AG20443 (cell line): ENCODE data around the gene LRRTM1.
A peak's percentile ranks its signal among the peaks of the same experiment; 100 is the strongest.

Experiments used
- DNase-seq: peaks from one replicate; pipeline ENCODE4 v3.0.0; 2012; ENCODE audit warnings: low spot score, mixed read lengths

Gene LRRTM1, protein sequence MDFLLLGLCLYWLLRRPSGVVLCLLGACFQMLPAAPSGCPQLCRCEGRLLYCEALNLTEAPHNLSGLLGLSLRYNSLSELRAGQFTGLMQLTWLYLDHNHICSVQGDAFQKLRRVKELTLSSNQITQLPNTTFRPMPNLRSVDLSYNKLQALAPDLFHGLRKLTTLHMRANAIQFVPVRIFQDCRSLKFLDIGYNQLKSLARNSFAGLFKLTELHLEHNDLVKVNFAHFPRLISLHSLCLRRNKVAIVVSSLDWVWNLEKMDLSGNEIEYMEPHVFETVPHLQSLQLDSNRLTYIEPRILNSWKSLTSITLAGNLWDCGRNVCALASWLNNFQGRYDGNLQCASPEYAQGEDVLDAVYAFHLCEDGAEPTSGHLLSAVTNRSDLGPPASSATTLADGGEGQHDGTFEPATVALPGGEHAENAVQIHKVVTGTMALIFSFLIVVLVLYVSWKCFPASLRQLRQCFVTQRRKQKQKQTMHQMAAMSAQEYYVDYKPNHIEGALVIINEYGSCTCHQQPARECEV

DNA sequence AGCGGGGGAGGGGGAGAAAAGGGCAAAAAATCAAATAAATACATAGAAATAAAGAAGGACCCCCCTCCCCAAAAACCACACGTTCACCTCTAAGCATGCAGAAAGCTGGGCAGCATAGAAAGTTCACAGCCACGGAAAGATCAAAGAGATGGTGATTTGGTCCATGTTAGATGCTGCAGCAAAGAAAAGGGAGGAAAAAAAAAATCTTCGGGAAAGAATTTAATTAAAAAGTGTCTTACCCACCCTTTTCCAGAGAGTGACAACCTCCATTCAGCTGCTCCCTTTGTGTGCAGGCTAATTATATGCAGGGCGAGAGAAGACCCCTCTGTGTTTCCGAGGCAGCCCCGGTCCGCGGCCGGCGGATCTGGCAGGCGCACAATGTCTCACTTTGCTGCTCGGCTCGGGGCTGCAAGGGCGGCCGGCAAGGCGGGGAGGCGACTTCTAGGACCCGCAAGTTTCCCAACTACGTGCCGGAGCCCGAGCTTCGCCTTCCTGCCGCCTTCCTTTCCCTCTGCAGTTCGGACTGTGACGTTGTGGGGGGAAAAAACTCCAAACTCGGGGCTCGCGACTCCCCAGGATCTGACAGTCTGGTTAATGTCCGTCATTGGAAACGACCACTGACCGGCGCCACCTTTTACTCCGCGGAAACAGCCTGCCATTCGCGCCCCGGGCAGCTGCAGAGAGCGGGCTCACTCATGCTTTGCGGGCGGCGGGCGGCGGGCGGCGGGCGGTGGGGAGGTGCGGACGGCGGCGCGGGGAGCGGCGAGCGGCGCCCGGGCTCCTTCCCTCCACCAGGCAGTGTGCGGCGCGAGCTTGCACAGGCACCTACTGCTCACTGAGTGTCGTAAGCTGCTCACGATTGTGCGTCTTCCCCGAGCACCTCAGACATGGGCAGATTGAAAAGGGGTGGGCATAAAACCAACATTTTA is at the start of gene LRRTM1:
TSS of gene LRRTM1 (minus strand) at position 844 of the 929 bp plus-strand sequence. CDS start 933 bp downstream, outside the sequence.
- peak; percentile 18 for DNase-seq

DNA sequence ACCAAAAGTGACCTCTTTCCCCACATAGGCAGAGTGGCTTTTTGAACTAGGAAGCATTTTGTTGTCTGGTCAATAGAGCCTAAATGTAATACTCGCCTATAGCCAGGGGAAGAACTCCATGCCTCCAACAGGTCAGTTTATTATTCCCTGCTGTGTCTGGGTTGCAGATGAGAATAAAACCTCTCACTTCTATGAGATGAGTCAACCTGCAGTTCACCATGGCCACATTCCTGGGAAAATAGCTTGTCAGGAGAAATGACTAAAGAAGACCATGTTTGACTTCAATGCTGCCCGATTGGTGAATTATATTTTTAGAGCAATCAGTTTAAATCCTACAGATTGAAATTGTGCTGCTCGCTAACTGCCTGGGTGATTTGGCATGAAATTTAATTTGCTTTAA is 46.7 kb upstream of the LRRTM1 start:
- no peak for DNase-seq

DNA sequence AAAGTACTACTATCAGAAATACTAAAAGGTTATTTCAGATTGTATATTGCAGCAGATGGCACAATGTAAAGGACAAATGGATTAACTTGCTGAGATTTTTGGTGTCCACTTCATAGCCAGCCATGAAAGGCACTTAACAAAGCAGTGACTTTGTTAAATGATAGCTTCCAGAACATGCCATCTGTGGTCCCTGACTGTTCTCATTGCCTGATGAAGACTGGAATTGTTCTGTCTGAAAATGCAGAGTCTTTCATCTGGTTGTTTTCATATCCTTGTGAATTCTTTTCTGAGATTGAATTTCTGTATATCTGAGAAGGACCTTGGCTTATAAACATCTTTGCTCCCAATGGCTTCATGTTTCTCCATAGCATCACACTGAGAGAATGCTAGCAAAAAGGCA is 44.4 kb upstream of the LRRTM1 start:
- DNase-seq, result no peak

DNA sequence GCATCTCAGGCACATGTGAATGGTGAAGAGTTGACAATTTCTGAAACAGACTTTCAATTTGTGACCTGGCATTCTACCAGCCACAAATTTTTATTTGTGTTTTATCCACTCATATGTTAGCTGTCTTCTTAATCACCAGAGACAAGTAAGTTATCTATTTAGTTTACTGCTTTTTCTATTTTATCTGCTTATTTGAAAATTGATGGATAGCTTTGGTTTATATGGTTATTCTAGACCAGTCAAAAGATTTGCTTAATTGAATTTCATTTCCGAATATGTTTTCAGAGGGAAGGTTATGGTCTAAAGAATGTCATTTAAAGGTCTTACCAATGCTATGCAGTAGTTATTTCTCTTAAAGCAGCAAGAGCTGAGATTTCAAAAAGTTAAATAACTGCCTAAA is 43.5 kb upstream of the LRRTM1 start:
- DNase-seq, result no peak

DNA sequence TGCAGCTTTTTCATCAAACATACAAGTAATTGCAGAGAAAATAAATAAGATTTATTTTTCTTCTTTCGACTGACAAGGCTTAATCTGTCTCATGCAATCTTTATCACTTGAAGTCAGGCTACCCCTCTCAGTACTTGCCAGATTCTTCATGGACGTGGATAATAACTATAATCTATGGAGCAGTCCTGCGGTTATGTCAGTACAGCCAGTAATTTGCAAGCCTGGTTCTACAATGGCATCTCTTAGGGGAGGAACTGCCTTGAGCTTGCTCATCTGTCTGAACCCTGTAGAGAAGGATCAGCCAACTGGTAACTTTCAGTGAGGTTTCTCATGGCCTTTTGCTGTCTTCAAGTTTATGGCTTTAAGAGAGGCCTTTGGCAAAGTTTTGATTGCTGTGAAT is 35.5 kb upstream of the LRRTM1 start:
- DNase-seq, result no peak

DNA sequence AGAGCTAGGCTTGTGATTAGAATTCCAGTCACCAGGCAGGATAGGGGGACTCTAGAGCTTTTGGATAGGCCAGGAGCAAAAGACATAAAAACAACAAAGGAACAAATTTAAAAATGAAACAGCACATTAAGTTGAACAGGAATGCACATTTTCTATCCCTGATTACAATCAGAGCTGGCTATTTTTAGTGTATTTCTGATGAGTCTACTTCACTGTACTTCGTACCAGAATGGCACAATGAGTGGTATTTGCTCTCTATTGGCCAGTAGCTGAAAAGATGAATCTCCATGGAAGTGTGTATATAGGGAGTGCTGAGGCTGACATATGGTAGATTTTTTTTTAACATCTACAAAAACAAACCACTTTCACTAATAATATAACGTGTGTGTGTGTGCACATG is 34.2 kb upstream of the LRRTM1 start:
- DNase-seq, result no peak

DNA sequence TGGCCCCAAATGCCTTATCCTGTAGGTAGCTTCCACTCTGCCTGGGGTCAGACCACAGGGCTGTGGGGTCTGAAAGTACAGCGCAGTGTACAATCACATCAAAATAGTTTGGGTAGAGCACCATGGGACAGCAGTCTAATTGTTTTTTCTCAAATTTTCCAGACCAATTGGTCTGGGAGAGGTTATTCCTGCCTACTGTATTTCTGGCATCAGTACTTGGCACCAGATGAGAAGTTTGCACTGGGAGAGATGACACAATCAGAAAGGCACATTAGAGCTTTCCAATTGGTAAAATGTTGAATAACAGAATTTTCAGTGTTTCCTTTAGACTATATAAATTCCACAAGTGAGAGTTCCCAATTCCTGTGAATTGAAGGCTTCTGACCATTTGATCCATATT is 30.9 kb upstream of the LRRTM1 start:
- no peak for DNase-seq

DNA sequence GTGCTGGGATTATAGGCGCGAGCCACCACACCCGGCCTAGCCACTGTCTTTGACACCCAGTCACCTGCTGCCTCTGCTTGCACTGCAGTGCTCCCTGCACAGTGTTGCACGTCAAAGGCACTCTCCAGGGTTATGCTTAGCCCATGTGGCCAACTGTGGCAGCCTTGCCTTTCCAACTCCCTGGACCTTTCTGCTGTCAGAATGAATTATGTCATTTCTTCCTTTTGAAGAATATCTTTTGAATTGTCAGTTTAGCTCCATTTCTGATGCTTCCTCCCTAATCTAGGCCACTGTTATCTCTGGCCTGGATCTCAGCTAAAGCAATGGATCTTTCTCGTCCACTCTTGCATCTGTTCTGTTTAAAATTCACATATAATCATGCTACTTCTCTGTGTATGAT is 29.3 kb upstream of the LRRTM1 start:
- DNase-seq, result no peak

DNA sequence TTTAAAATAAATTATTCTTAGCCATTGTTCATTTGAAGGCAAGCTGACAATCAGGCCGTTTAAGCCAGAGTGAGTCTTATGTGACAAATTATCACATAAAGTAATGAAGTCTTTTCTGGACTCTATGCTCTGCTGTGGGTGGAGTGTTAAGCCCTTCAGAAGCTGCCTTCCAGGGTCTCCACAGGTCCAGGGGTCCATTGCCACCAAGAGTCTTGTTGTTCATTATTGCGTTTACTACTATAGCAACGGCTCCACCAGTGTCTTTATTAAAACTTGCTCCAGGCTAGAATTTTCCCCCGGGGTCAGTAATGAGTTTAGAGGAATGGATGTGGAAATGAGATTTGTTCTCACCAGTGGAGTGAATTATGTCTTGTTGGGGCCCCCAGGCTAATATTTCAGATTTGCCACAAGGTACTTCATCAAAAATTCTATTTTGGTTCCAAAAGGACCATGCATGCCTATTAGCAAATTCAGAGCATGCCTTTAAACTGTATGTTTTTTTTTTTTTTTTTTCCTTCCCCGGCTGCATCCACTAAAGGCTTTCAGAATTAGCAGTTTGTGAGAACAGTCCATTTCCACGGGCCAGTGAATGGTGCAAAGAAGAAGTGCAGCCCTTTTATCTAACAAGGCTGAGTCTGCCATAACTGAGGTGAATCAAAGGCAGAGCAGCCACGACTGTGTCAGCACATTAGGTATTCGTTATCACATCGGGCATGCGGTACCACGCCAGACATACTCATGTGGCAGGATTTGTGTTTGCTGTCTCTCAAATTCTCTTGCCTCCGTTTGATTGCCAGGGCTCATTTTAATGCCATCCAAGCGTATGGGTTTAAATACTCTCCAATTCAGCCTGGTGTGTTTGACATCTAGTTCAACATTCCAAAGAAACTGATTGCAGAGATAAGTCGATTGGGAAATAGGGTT is 26.2 kb upstream of the LRRTM1 start:
- DNase-seq, result no peak

DNA sequence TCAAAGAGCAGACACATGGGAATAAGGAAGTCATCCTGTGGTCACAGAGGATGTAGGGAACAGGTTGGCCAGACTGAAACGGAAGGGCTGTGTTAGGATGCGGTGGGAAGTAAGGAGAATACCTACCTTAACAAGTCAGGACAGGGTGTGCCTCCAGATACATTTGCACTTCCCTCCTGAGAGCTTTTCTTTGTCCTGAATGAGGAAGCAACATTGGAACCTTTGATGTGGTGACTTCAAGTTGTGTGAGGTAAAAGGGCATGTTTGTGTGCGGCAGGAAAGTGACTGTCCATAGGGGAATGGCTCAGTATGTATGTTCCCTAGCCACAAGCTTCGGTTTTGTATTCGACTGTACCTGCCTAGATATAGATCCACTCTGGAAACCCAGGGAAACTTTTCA is 24.9 kb upstream of the LRRTM1 start:
- DNase-seq, result no peak

DNA sequence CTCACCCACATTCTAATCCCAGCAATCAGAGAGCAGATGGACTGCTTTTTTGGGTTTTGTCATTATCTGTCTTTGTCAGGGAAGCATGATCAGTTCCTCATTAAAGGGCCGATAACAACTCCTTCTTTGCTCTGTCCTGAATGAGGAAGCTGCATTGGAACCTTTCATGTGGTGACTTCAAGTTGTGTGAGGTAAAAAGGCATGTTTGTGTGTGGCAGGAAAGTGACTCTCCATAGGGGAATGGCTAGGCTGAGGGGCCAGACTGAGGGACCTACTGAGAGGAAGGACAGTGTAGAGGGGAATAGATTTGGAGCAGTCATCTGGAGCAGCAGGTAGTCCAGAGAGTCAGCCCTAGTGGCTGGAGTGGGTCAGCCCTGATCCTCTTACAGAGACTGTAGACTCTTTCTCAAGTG is 23.6 kb upstream of the LRRTM1 start:
- no peak for DNase-seq

DNA sequence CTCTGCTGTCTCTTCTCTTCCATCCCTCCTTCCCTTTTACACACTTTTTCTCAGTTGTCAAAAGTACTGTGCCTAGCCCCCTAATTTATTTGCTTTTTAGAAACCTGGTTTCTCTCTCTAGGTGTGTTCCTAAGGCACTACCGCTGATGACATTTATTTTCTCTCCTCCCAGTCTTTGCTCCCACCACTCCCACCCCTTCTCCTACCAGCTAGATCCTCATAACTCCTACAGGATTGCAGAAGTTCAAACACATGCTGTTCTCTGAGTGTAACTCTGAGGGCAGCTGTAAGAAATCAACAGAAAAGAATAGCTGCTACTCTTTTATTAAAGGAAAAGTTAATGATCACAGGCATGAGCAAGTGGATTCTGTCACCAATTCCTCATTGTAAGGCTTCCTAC is 22.3 kb upstream of the LRRTM1 start:
- no peak for DNase-seq

DNA sequence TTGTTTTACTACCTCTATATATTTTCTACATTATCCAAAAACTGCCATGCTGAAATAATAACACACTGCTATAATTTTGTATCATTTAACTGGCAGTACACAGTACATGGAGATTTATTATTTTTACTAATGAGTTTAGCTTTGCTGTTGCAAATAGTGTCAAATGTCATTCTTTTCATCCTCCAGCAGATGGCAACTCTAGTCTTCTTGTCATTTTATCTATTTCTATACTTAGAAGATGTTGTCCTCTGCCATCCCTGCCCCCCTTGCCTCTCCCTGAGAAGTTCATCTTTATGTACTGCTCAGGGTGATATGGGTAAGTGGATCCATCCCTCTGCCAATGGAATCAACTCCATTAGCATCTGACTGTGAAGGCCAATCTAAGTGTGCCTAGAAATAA is 21.7 kb upstream of the LRRTM1 start:
- no peak for DNase-seq

DNA sequence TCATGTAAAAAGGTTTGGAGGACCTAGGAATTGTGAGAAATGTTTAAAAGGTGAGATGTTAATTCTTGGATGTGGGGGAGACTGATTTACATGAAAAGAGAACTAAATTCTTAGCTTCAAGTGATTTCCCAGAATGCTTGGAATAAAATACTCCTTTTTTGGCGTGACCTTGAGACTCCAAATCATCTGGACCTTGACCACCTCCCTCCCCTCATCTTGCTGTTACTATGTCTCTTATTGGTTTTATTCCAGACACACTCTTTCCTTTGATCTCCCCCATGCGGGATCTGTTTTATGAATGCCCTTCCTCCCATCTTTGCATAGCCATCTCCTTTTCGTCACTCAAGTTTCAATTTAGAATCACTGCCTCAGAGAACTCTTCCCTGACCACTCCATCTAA is 20.0 kb upstream of the LRRTM1 start:
- DNase-seq, result no peak

DNA sequence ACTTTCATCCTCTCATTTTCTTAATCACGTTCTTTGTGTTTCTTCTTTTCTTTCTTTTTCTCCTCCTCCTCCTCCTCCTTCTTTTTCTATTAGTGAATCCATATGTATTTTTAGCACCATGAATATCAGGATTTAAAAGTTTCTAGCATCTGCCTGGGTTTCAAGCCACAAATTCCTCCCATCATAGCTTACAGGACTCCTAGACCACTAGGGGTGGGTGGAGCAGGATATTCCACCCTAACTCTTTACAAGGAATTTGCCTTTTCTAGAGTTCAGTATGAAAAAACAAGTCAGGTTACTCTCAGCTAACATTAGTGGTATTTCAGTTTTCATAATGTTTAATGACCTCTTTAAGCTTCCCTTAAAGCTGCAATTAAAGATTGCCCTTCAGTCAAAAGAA is 19.1 kb upstream of the LRRTM1 start:
- no peak for DNase-seq

DNA sequence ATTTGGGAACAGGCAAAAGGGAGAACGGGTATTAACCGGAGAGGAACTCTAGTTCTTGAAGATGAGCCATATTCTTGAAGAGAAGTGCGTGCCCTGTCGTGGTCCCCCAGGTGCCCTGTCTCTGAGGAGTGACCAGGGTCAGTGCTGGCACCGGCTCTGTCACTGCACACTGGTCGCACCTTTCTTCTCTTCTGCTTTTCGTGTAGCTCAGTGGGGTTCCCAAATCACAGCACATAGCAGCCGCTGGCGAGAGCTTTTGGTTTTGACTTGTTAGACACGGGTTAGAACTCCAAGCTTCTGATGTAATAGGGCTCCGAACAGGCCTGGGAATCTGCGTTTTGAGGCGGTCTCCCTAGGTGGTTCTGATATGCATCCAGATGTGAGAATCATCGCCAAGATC is 18.4 kb upstream of the LRRTM1 start:
- DNase-seq, result no peak

DNA sequence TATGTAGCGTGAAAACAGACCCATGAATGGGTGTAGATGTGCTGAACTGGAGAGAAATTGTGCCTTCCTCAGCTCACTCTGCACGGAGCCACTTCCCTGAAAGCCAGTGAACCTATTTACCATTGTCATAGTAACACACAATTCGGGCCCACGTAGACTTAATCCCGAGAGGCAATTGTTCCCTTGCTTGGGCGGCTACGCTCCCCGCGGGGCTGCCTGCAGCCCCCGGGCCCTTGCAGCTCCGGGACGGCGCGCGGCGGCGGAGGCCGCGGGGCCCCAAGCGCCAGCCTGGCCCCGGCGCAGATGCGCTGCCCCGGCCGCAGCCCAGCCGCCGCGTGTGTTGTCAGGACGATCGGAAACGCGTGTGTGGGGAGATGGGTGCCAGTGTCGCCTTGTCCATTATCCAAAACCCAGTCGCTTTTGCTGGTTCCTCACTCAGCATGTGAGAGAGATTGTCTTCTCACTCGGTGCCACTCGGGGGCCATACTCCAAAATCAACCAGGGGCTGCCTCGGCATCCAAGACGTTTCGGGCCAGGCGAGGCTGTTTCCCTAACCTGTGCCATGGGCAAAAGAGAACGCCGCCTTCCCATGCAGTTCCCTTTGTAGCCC is 17.9 kb upstream of the LRRTM1 start:
- DNase-seq, result no peak

DNA sequence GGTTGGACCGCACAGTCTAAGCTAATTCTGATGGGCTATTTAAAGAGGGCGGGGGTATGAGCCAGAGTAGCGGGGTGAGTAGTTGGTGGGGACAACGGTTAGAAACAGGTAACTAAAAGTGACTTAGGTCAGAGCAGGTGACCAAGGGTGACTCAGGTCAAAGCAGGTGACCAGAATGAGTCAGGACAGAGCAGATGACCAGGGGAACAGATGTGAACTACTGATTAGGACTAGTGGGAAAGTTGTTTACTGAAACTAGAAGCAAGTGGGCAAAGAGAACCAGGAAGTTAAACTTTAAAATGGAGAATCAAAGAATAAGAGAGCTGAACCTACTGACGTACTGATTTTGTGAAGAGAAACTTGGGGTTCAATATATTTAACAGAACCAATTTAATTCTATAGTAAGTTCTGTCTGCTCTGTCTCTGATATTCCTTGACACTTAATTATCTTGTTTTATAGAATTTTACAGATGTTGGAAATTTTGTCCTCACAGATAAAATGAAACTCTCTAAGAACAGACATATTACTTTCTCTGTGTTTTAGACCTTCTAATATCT is 7.8 kb upstream of the LRRTM1 start:
- DNase-seq, result no peak

DNA sequence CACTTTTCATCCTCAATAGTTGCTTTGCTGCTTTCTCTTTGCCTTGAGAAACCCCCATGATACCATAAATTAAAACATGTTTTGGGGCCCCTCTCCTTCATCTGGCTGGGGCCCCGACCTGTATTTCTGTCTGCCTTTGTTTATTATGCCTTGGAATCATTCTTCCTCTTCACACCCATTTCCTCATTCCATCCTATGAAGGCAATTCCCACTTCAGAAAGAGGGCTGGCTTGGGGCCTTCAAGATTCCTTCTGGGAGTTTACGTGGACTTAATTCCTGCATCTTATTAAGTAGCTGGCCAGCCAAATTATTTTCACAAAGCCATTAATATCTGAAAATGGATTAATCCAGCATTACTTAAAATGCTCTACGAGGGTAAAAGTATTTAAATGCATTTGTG is 6.8 kb upstream of the LRRTM1 start:
- no peak for DNase-seq

DNA sequence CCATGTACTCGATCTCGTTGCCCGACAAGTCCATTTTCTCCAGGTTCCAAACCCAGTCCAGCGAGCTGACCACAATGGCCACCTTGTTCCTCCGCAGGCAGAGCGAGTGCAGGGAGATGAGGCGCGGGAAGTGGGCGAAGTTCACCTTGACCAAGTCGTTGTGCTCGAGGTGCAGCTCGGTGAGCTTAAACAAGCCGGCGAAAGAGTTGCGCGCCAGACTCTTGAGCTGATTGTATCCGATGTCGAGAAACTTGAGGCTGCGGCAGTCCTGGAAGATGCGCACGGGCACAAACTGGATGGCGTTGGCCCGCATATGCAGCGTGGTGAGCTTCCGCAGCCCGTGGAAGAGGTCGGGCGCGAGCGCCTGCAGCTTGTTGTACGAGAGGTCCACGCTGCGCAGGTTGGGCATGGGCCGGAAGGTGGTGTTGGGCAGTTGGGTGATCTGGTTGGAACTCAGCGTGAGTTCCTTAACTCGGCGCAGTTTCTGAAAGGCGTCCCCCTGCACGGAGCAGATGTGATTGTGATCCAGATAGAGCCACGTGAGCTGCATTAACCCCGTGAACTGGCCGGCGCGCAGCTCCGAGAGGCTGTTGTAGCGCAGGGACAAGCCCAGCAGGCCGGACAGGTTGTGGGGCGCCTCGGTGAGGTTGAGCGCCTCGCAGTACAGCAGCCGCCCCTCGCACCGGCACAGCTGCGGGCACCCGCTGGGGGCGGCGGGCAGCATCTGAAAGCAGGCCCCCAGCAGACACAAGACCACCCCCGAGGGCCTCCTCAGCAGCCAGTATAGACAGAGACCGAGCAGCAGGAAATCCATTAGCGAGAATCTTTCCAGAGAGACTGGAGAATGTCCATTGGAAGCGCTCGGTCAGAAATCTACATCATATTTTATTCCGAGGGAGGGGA is 1.3 kb downstream of the LRRTM1 start:
- DNase-seq, result peak; percentile 12
